Measurements from ENCODE around the gene MBTD1.

The MBTD1 gene

DNA sequence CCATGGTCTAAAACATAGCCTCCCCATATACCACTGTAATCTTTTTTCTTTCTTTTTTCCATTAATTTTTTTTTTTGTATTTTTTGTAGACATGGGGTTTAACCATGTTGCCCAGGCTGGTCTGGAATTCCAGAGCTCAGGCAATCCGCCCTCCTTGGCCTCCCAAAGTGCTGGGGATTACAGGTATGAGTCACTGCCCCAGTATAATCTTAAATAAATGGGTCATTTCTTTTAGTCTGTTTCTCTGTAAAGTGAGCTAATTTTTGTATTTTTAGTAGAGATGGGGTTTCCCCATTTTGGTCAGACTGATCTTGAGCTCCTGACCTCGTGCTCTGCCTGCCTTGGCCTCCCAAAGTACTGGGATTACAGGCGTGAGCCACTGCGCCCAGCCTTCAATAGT lies 112.2 kb downstream of the MBTD1 start:
- no peak for DNase-seq (ENCODE audit: low spot score)

DNA sequence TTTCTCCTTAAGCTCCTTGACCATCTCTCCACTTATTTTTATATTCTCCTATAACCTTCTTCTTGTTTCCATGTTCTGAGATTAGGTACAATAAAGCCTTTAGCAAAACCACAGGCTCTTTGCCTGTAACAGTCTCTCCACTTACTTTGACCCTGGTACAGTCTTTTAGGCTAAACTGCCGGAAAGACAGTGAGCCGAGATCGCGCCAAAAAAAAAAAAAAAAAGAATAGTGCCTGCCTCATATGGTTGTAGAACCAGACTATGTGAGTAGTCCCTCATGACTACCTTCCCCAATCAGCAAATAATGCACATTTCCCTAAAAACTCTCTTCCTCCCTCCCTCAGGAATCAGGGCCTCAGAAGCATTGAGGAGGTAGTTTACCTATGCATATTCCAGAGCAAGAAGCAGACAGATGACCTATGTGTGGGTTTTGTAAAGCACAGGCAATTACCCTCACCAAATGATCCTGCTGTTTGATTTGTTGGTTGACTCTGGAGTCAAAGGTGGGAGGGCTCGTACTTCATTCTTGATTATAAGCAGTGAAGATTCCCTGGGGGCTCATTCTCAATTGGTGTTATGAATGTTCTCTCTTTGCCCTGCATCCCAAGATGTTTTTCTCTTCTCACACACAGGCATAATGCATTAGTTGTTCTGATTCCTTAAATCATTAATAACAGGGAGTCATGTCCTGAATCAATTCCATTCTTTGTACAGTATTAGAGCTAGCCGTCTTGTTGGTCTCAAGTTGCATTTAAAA lies 115.4 kb downstream of the MBTD1 start:
- no peak for DNase-seq (ENCODE audit: low spot score)

DNA sequence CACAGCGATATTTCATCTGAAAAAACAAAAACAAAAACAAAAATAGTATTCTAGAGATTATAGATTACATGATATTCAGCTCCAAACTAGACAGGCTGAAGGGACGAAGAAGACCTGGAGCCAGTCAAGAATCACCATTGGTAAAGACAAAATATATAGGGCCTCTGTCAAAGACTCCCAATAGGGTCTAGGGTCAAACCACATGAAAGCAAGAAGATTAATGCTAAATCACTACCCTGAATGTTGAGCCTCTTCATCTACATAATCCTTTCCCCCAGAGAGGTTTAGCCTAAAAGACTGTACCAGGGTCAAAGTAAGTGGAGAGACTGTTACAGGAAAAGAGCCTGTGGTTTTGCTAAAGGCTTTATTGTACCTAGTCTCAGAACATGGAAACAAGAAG lies 117.3 kb downstream of the MBTD1 start:
- DNase-seq (ENCODE audit: low spot score), result no peak

DNA sequence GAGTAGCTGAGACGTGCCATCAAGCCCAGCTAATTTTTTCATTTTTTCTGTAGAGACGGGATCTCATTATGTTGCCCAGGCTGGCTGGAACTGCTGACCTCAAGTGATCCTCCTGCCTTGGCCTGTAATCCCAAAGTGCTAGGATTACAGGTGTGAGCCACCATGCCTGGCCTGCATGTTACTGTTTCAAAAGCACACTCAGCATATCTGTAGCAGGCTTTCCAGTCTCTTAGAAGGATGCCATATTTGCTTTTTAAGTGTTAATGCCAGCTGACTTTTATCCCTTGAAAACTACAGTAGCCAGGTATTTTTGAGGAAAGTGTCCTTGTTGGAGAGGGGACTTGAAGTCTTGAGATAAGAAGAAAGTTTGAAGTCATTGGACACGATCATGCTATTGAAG lies 123.9 kb downstream of the MBTD1 start:
- no peak for DNase-seq (ENCODE audit: low spot score)

DNA sequence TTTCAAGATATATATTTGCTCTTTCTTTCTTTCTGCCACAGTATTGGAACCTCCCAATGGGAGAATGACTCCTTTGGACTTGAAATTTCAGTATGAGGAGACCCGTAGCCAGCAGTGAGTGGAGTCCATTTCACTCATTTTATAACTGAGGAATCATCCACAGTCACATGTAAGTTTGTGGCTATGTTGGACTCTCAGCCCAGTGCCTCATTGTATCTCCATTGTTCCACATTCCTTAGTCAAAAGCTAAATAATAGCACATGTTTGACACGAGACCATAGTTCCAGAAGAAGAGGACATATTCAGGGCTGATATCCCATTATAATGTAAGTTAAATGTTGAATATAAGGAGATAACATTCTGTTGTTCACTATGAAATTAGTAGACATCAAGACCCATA lies 126.5 kb downstream of the MBTD1 start:
- no peak for DNase-seq (ENCODE audit: low spot score)

DNA sequence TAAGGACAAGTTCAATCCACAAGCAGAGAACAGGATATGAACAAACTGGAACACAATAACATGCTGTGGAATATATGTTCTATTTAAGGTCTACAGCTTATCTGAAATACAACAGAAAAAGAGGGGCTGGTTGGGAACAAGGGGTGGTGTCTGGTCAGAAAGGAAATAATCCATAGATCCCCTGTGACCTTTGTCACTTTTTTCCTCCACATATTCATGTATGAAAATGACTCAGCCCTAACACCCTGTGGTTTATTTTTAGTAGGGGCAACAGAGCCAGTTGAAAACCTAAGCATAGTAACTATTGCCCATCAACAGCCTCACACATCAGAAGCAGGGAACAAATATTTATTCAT lies 126.9 kb downstream of the MBTD1 start:
- DNase-seq (ENCODE audit: low spot score), result no peak

DNA sequence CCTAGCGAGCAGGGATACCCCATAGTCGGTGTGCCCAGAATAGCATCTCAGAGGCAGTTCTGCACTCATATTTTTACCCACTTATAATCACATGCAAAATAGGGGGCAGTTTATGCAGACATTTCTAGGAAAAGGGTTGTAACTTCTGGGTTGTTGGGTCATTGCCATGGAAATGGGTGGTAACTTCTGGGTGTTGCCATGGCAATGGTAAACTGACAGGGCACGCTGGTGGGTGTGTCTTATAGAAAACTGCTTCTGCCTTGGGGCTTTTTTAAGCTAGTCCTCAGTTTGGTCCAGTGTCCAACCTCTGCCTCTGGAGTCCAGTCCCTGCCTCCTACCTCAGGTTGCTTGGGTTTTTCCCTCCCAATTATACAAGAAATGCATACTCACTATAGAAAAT lies 131.8 kb downstream of the MBTD1 start:
- DNase-seq (ENCODE audit: low spot score), result no peak
